ENCODE results near the gene MYO1C. TPM values are rescaled to one million over a fixed set of nuclear protein-coding genes. Genes with fewer than 3 reads are reported as not detected.
A peak's percentile ranks its signal among the peaks of the same experiment; 100 is the strongest.
"Not testable (repeated sequence)": the region's sequence is repeated elsewhere in the genome, so short reads cannot be mapped to it uniquely, and the experiment has no call there.

Gene MYO1C
- total RNA-seq, 4 donors from 2014 or later: 24.8 to 76.6 (median 58.6) TPM

DNA sequence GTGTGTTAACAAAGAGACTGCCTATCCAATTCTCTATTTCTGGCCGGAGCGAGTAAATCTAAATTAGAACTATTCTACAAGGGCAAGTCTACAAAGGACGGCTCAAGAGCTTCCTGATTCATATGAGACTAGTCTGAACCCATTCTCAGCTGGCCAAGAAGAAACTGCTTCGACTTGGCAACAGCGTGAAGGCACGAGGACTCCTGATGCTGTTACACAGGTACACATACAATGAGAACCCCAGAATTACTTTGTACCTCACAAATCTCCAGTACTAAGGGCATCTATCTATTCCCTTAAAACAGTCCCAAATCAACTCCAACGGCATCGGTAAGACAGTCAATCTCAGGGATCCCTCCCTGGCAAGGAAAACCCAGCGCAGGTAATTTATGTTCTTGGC, 37.9 kb downstream of the MYO1C start:
- intact Hi-C loops (cut with DNase I; ENCODE audit: low total_unique reads): loop anchor here (2.0 to 10.0 kb wide), 2 partner anchors 88 to 190 kb away; partner anchors contain the start of genes RILP and SCARF1
- H3K36me3 ChIP-seq: peaks cover 0 to 6% of the 10 kb centered on the region in 2 donors
- ATAC-seq (no peak), DNase-seq (no peak)
- H3K9me3 ChIP-seq: no peaks in the 10 kb centered on the region
- in situ Hi-C loops (cut with MboI; ENCODE audit: low sequenced_read_pairs in 4 of 4): loop anchor here in 1 of 4 donors (10.0 kb wide), 3 partner anchors 50 to 90 kb away; partner anchors contain the start of genes INPP5K and YWHAE
- H3K27me3 ChIP-seq: no peaks in the 10 kb centered on the region
- H3K4me3 ChIP-seq: peak overlapping the region; percentile 76 to 92 (median 84)
- H3K27ac ChIP-seq: peak overlapping the region; percentile 94 to 99 (median 96)
- peaks cover 40 to 42% of the 10 kb centered on the region in 2 donors for H3K4me1 ChIP-seq
- TF ChIP-seq, protein P1, sequence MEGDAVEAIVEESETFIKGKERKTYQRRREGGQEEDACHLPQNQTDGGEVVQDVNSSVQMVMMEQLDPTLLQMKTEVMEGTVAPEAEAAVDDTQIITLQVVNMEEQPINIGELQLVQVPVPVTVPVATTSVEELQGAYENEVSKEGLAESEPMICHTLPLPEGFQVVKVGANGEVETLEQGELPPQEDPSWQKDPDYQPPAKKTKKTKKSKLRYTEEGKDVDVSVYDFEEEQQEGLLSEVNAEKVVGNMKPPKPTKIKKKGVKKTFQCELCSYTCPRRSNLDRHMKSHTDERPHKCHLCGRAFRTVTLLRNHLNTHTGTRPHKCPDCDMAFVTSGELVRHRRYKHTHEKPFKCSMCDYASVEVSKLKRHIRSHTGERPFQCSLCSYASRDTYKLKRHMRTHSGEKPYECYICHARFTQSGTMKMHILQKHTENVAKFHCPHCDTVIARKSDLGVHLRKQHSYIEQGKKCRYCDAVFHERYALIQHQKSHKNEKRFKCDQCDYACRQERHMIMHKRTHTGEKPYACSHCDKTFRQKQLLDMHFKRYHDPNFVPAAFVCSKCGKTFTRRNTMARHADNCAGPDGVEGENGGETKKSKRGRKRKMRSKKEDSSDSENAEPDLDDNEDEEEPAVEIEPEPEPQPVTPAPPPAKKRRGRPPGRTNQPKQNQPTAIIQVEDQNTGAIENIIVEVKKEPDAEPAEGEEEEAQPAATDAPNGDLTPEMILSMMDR (IDR thresholded peaks at IDR 0.05 in 4 of 5, conservative IDR thresholded peaks at IDR 0.05 in 1 of 5): no peak
- no peak for TF ChIP-seq POLR2A (IDR thresholded peaks at IDR 0.05)

DNA sequence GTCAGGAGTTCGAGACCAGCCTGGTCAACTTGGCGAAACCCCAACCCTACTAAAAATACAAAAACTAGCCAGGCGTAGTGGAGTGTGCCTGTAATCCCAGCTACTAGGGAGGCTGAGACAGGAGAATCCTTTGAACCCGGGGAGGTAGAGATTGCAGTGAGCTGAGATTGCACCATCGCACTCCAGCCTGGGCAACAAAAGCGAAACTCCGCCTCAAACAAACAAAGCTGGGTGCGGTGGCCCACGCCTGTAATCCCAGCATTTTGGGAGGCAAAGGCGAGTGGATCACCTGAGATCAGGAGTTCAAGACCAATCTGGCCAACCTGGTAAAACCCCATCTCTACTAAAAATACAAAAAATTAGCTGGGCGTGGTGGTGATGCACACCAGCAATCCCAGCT, 38.8 kb downstream of the MYO1C start:
- not testable (repeated sequence) for H3K27me3 ChIP-seq, H3K4me3 ChIP-seq, H3K36me3 ChIP-seq, DNase-seq, ATAC-seq, H3K9me3 ChIP-seq
- intact Hi-C loops (cut with DNase I; ENCODE audit: low total_unique reads): loop anchor here (2.0 to 10.0 kb wide), 2 partner anchors 87 to 191 kb away; partner anchors contain the start of genes RILP and SCARF1
- peak overlapping the region; percentile 94 to 99 (median 96) for H3K27ac ChIP-seq
- in situ Hi-C loops (cut with MboI; ENCODE audit: low sequenced_read_pairs in 4 of 4): loop anchor here in 1 of 4 donors (10.0 kb wide), 3 partner anchors 49 to 89 kb away; partner anchors contain the start of genes INPP5K and YWHAE
- peaks cover 40 to 51% of the 10 kb centered on the region in 2 donors for H3K4me1 ChIP-seq

DNA sequence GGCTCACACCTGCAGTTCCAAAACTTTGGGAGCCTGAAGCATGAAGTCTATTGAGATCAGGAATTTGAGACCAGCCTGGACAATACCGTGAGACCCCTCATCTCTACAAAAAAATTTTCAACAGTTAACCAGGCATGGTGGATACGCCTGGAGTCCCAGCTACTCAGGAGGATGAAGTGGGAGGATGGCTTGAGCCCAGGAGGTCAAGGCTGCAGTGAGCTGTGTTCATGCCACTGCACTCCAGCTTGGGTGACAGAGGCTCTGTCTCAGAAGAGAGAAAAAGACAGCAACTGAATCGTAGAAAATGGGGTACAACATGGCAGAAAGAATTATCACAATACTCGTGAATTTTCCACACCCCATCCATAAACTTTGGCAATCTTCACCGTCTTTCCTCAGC, 39.6 kb downstream of the MYO1C start:
- in situ Hi-C loops (cut with MboI; ENCODE audit: low sequenced_read_pairs in 4 of 4): loop anchor here in 1 of 4 donors (10.0 kb wide), 3 partner anchors 48 to 88 kb away; partner anchors contain the start of genes INPP5K and YWHAE
- intact Hi-C loops (cut with DNase I; ENCODE audit: low total_unique reads): loop anchor here (10.0 kb wide), 1 partner anchor 192 kb away; the partner anchor contains the start of genes RILP and SCARF1

GRCh38 chr17:1450261-1450660, 42.2 kb downstream of the MYO1C start:
- not testable (repeated sequence) for H3K27me3 ChIP-seq, ATAC-seq, H3K9me3 ChIP-seq, H3K36me3 ChIP-seq, DNase-seq, H3K4me3 ChIP-seq
- intact Hi-C loops (cut with DNase I; ENCODE audit: low total_unique reads): loop anchor here (10.0 kb wide), 1 partner anchor 195 kb away; the partner anchor contains the start of genes RILP and SCARF1
- in situ Hi-C loops (cut with MboI; ENCODE audit: low sequenced_read_pairs in 4 of 4): loop anchor here in 1 of 4 donors (10.0 kb wide), 3 partner anchors 45 to 85 kb away; partner anchors contain the start of genes INPP5K and YWHAE
- peaks cover 66 to 68% of the 10 kb centered on the region in 2 donors for H3K4me1 ChIP-seq
- H3K27ac ChIP-seq: peak overlapping the region in 2 of 4 donors; percentile 15 to 22

More for the DNA sequence above, 39.6 kb downstream of the MYO1C start:
- TF ChIP-seq POLR2A (IDR thresholded peaks at IDR 0.05): no peak
- TF ChIP-seq, protein P1 (IDR thresholded peaks at IDR 0.05 in 4 of 5, conservative IDR thresholded peaks at IDR 0.05 in 1 of 5): no peak
- Histone ChIP-seq H3K27me3 (no peaks in the 10 kb centered on the region), H3K9me3 (no peaks in the 10 kb centered on the region), H3K4me1 (peaks cover 41 to 56% of the 10 kb centered on the region in 2 donors), H3K36me3 (peaks cover 0 to 6% of the 10 kb centered on the region in 2 donors), H3K27ac (peak overlapping the region; percentile 94 to 99 (median 96)), H3K4me3 (no peak overlapping the region)
- DNase-seq (no peak), ATAC-seq (no peak)

DNA sequence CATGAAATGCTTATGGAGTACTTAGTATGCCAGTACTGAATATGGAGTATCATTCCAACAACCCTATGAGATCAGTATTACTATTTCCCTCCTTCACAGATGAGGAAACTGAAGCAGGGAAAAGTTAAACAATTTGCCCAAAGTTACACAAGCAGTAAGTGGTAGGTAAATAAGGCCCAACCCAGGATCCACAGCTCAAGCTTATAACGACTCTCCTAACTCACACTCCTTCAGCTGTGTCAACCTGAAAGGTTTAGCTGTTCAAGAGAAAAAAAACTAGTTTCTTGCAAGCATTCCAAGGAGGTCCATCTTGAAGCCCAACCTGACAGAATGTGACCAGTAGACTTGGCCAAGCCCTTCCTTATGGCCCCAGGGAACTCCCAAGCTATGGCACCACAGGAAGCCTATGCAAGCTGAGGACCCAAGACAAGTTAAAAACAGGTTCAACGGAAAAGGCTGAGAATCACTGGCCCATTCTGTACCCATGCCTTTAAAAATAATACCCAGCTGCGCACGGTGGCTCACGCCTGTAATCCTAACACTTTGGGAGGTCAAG, 43.0 kb downstream of the MYO1C start:
- H3K36me3 ChIP-seq: peaks cover 0 to 6% of the 10 kb centered on the region in 2 donors
- DNase-seq (no peak), ATAC-seq (no peak)
- intact Hi-C loops (cut with DNase I; ENCODE audit: low total_unique reads) (loop anchor here (5.0 kb wide), 1 partner anchor 72 kb away; no protein-coding TSS in a partner anchor), in situ Hi-C loops (cut with MboI; ENCODE audit: low sequenced_read_pairs in 4 of 4) (no loop called here)
- no peaks in the 10 kb centered on the region for H3K9me3 ChIP-seq
- H3K27ac ChIP-seq: peak overlapping the region in 2 of 4 donors; percentile 15 to 22
- no peak for TF ChIP-seq POLR2A (IDR thresholded peaks at IDR 0.05)
- TF ChIP-seq, protein P1 (IDR thresholded peaks at IDR 0.05 in 4 of 5, conservative IDR thresholded peaks at IDR 0.05 in 1 of 5): no peak
- no peaks in the 10 kb centered on the region for H3K27me3 ChIP-seq
- peaks cover 66% of the 10 kb centered on the region in 2 donors for H3K4me1 ChIP-seq
- no peak overlapping the region for H3K4me3 ChIP-seq

All from gastrocnemius medialis (tissue), 4 donors.